Gastroesophageal sphincter (tissue), 4 donors: ENCODE data around the gene GTF2IRD1. TPM values are rescaled to one million over a fixed set of nuclear protein-coding genes. Genes with fewer than 3 reads are reported as not detected.

Experiments
- ATAC-seq: fragments of 150-250 bp; one replicate; pipeline ENCODE4 v1.9.1; 2016; ENCODE audit warnings: mild to moderate bottlenecking, moderate library complexity
- H3K27ac ChIP-seq, 4 donors: fragments of 200-600 bp; sonication (generic) in 3 of 4; 1 replicate in 3 of 4; 2 replicates in 1 of 4; pipeline ENCODE4 v1.5.1; 2016 to 2019
- H3K27me3 ChIP-seq: fragments of 200-600 bp; sonication (generic); one replicate; pipeline ENCODE4 v1.5.1; 2019
- H3K36me3 ChIP-seq, 2 donors: fragments of 200-600 bp; sonication (generic); one replicate each; pipeline ENCODE4 v1.5.1; 2019; ENCODE audit warnings: control low read depth in 1 of 2
- H3K4me1 ChIP-seq, 3 donors: fragments of 200-600 bp; sonication (generic); 1 replicate in 2 of 3; 2 replicates in 1 of 3; pipeline ENCODE4 v1.5.1; 2016 to 2019; ENCODE audit warnings: control low read depth in 2 of 3
- H3K4me3 ChIP-seq, 2 donors: fragments of 200-600 bp; sonication (generic); one replicate each; pipeline ENCODE4 v1.5.1; 2019; ENCODE audit warnings: mild to moderate bottlenecking in 1 of 2, moderate library complexity in 1 of 2
- H3K9me3 ChIP-seq, 3 donors: fragments of 200-600 bp; sonication (generic); one replicate each; pipeline ENCODE4 v1.5.1; 2017 to 2019; ENCODE audit warnings: control low read depth in 2 of 3
- EP300 ChIP-seq: sonication (generic); formaldehyde crosslinking; IDR thresholded peaks from one replicate; pipeline ENCODE4 v1.6.1; 2017; ENCODE audit warnings: antibody characterized with exemption, mild to moderate bottlenecking
- POLR2A ChIP-seq, 2 donors: fragments of 450-650 bp; IDR thresholded peaks; one replicate each; pipeline ENCODE4 v1.6.1; 2017; ENCODE audit warnings: antibody characterized with exemption in 2 of 2, mild to moderate bottlenecking in 2 of 2, moderate library complexity in 1 of 2
- POLR2AphosphoS5 ChIP-seq: sonication (generic); formaldehyde crosslinking; IDR thresholded peaks from one replicate; pipeline ENCODE4 v1.6.1; 2017; ENCODE audit warnings: antibody characterized with exemption
- WGBS, 2 donors: methylation state at CpG; one replicate each; pipeline ENCODE4 v1.1.5; 2018; ENCODE audit warnings: low coverage in 1 of 2; 5-methylcytosine and 5-hydroxymethylcytosine counted together
- total RNA-seq, 4 donors: library from RNA; depleted of rRNA; stranded (reverse); fragments of >200 nt; gene quantifications; one replicate each; pipeline ENCODE4 v1.1.0, GENCODE V29; 2016
- TF ChIP-seq, protein P1 (sequence below), 4 experiments: fragments of 200-600 bp in 2 of 4; fragments of 450-650 bp in 2 of 4; sonication (generic) in 1 of 4; IDR thresholded peaks; one replicate each; pipeline ENCODE4 v1.5.1; 2017 to 2019; ENCODE audit warnings: antibody characterized with exemption in 4 of 4, mild to moderate bottlenecking in 2 of 4, moderate library complexity in 2 of 4

Gene GTF2IRD1
- total RNA-seq, 4 donors from 2014 or later: 21.5 to 49.0 (median 28.2) TPM

DNA sequence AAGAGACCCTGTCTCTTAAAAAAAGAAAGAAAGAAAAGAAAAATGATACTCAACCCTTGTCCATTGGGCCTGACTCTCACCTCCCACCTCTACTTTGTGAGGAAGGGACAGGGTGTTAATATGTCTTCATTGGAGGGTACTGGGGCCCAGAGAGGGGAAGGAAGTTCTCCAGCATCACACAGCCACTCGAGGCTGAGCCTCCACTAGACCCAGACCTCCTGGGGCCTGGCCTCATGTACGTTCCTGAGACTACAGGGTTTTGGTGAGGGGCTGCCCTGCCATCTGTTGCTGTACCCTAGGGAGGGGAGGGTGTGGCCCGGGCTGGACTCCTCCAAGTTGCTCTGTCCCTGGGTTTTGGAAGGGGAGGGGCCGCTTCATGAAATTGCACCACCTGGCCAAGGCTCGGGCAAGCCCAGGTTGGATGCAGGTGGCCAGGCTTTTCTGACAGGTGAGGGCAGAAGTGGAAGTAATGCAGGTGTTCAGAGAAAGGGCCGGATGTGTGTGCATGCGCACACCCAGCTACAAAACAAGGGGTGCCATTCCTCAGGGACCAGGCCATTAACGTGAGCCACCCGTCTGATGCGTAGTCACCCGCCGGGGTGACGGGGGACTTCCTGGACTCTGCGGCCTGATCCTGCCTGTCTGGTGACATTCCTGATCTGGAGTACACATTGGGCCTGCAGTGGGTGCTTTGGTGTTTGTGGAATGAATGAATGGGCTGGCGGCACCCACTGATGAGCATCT is 21.7 kb downstream of the GTF2IRD1 start:
- Histone ChIP-seq H3K4me3 (no peak overlapping the region), H3K27me3 (no peaks in the 10 kb centered on the region), H3K9me3 (no peaks in the 10 kb centered on the region), H3K4me1 (peaks cover 8 to 69% (median 29%) of the 10 kb centered on the region in 3 donors), H3K36me3 (no peaks in the 10 kb centered on the region), H3K27ac (peak overlapping the region in 3 of 4 donors; percentile 49 to 98 (median 95))
- WGBS, 2 donors: 80 to 88% methylated on average over 2 to 3 of the region's 15 CpGs
- TF ChIP-seq POLR2AphosphoS5 (no peak), EP300 (no peak), POLR2A (IDR thresholded peaks at IDR 0.05) (no peak)
- TF ChIP-seq, protein P1, sequence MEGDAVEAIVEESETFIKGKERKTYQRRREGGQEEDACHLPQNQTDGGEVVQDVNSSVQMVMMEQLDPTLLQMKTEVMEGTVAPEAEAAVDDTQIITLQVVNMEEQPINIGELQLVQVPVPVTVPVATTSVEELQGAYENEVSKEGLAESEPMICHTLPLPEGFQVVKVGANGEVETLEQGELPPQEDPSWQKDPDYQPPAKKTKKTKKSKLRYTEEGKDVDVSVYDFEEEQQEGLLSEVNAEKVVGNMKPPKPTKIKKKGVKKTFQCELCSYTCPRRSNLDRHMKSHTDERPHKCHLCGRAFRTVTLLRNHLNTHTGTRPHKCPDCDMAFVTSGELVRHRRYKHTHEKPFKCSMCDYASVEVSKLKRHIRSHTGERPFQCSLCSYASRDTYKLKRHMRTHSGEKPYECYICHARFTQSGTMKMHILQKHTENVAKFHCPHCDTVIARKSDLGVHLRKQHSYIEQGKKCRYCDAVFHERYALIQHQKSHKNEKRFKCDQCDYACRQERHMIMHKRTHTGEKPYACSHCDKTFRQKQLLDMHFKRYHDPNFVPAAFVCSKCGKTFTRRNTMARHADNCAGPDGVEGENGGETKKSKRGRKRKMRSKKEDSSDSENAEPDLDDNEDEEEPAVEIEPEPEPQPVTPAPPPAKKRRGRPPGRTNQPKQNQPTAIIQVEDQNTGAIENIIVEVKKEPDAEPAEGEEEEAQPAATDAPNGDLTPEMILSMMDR (IDR thresholded peaks at IDR 0.05): no peak
- no peak for ATAC-seq

DNA sequence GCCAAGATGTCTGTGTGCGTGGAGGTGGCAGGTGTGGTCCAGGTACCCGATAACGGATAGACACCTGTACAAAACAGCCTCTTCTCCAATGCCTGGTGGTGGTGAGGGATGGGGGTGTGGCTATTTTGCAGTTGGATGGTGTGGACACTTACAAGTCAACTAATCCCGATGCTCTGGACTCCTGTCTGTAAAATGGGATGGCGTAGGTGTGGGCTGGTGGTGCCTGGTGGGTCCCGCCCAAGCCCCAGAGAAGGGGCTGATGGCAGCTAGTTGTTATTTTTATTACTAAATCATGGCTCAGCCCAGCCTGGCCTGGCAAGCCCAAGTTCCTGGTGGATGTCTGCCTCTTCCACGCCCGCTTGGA is 22.3 kb downstream of the GTF2IRD1 start:
- ATAC-seq: no peak
- TF ChIP-seq, protein P1 (IDR thresholded peaks at IDR 0.05): no peak
- TF ChIP-seq POLR2AphosphoS5: no peak
- no peak for TF ChIP-seq POLR2A (IDR thresholded peaks at IDR 0.05)
- no peak for TF ChIP-seq EP300
- WGBS, 2 donors: 81 to 91% methylated on average over 4 of the region's 8 CpGs
- peaks cover 8 to 74% (median 35%) of the 10 kb centered on the region in 3 donors for H3K4me1 ChIP-seq
- no peaks in the 10 kb centered on the region for H3K9me3 ChIP-seq
- H3K36me3 ChIP-seq: no peaks in the 10 kb centered on the region
- no peak overlapping the region for H3K4me3 ChIP-seq
- H3K27me3 ChIP-seq: no peaks in the 10 kb centered on the region
- peak overlapping the region in 3 of 4 donors; percentile 49 to 98 (median 95) for H3K27ac ChIP-seq

DNA sequence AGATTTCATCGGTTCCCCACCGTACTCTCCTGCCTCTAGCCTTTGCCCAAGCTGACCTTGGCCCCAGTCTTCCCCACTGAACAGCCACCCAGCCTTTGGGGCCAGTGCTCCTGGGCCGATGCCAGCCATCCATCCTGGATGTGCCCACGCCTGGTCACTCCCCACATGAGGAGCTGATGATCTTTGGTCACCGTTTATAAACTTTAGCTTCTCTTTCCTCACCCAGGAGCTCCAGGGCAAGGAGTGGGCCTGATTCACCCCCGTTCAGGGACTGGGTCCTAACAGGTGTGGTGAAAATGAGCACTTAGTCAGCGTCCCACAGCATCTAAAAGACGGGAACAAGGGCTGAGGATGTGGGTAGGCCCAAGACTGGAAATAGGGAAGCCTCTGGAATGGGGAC is 22.9 kb downstream of the GTF2IRD1 start:
- ATAC-seq: no peak
- Histone ChIP-seq H3K4me3 (no peak overlapping the region), H3K27ac (peak overlapping the region; percentile 95 to 98 (median 96)), H3K27me3 (no peaks in the 10 kb centered on the region), H3K36me3 (no peaks in the 10 kb centered on the region), H3K9me3 (no peaks in the 10 kb centered on the region), H3K4me1 (peaks cover 8 to 81% (median 38%) of the 10 kb centered on the region in 3 donors)
- TF ChIP-seq, protein P1 (IDR thresholded peaks at IDR 0.05): no peak
- TF ChIP-seq EP300 (no peak), POLR2A (IDR thresholded peaks at IDR 0.05) (no peak), POLR2AphosphoS5 (no peak)
- 81% methylated on average over 5 of the region's 8 CpGs; no CpG with 5 or more reads in 1 of the 2 donors for WGBS, 2 donors

DNA sequence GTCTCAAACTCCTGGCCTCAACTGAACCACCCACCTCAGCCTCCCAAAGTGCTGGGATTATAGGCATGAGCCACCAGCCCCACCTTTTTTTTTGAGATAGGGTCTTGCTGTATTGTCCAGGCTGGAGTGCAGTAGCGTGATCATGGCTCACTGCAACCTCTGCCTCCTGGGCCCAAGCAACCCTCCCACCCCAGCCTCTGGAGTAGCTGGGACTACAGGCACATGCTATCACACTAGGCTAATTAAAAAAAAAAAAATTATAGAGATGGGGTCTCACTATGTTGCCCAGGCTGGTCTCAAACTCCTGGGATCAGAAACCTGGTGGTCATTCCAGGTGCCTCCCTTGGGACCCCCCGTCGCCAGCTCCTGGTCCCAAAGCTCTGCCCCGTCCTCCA is 25.0 kb downstream of the GTF2IRD1 start:
- H3K4me3 ChIP-seq: peak overlapping the region in 1 of 2 donors; percentile 51
- no peak for ATAC-seq
- no peaks in the 10 kb centered on the region for H3K36me3 ChIP-seq
- 92 to 100% methylated on average over 1 to 2 of the region's 4 CpGs for WGBS, 2 donors
- TF ChIP-seq POLR2A (IDR thresholded peaks at IDR 0.05) (no peak), EP300 (no peak), POLR2AphosphoS5 (no peak)
- TF ChIP-seq, protein P1 (IDR thresholded peaks at IDR 0.05): no peak
- H3K27me3 ChIP-seq: no peaks in the 10 kb centered on the region
- peak overlapping the region; percentile 95 to 98 (median 96) for H3K27ac ChIP-seq
- no peaks in the 10 kb centered on the region for H3K9me3 ChIP-seq
- H3K4me1 ChIP-seq: peaks cover 8 to 89% (median 38%) of the 10 kb centered on the region in 3 donors
